ENCODE results near the gene ZNF778. TPM values are rescaled to one million over a fixed set of nuclear protein-coding genes. Genes with fewer than 3 reads are reported as not detected.
"Not testable (repeated sequence)": the region's sequence is repeated elsewhere in the genome, so short reads cannot be mapped to it uniquely, and the experiment has no call there.

The ZNF778 gene
- total RNA-seq, 3 donors from 2014 or later = 4.7 to 8.8 (median 7.2) TPM

GRCh38 chr16:89253548-89254287, 36.2 kb downstream of the ZNF778 start:
- intact Hi-C loops (cut with DNase I, micrococcal nuclease) = no loop called here
- TF ChIP-seq CTCF (IDR thresholded peaks at IDR 0.05) = no peak
- ATAC-seq (no peak), DNase-seq (no peak)
- H3K9me3 ChIP-seq = peaks cover 5% of the 10 kb centered on the region
- no peaks in the 10 kb centered on the region for H3K36me3 ChIP-seq (ENCODE audit: low read depth)
- H3K4me3 ChIP-seq = no peak overlapping the region
- H3K4me1 ChIP-seq (ENCODE audit: low read depth) = peaks cover 16% of the 10 kb centered on the region

- DNase-seq (peak; percentile 59 to 80 (median 72)), ATAC-seq (peak; percentile 93)
- Histone ChIP-seq H3K9me3 (no peaks in the 10 kb centered on the region), H3K4me3 (no peak overlapping the region), H3K4me1 (ENCODE audit: low read depth) (peaks cover 16% of the 10 kb centered on the region), H3K36me3 (ENCODE audit: low read depth) (no peaks in the 10 kb centered on the region)
- intact Hi-C loops (cut with DNase I, micrococcal nuclease) = no loop called here
- no peak for TF ChIP-seq CTCF (IDR thresholded peaks at IDR 0.05)
Measured at GRCh38 chr16:89256651-89257254, 39.2 kb downstream of the ZNF778 start.

GRCh38 chr16:89257281-89257731, 39.8 kb downstream of the ZNF778 start:
- DNase-seq = no peak
- peak; percentile 55 for ATAC-seq
- H3K4me3 ChIP-seq = no peak overlapping the region
- H3K9me3 ChIP-seq = no peaks in the 10 kb centered on the region
- peaks cover 16% of the 10 kb centered on the region for H3K4me1 ChIP-seq (ENCODE audit: low read depth)
- H3K36me3 ChIP-seq (ENCODE audit: low read depth) = no peaks in the 10 kb centered on the region
- TF ChIP-seq CTCF (IDR thresholded peaks at IDR 0.05) = no peak
- intact Hi-C loops (cut with DNase I, micrococcal nuclease) = no loop called here

- no peak overlapping the region for H3K4me3 ChIP-seq
- H3K4me1 ChIP-seq (ENCODE audit: low read depth) = peaks cover 16% of the 10 kb centered on the region
- H3K9me3 ChIP-seq = no peaks in the 10 kb centered on the region
- intact Hi-C loops (cut with DNase I, micrococcal nuclease) = no loop called here
- H3K36me3 ChIP-seq (ENCODE audit: low read depth) = no peaks in the 10 kb centered on the region
- ATAC-seq = no peak
- no peak for DNase-seq
- no peak for TF ChIP-seq CTCF (IDR thresholded peaks at IDR 0.05)
Measured at GRCh38 chr16:89257757-89258465, 40.4 kb downstream of the ZNF778 start.

- H3K9me3 ChIP-seq; H3K4me3 ChIP-seq; DNase-seq; ATAC-seq; intact Hi-C loops (cut with DNase I, micrococcal nuclease); H3K36me3 ChIP-seq (ENCODE audit: low read depth): not testable (repeated sequence)
- peaks cover 16% of the 10 kb centered on the region for H3K4me1 ChIP-seq (ENCODE audit: low read depth)
Measured at GRCh38 chr16:89259901-89260300, 42.4 kb downstream of the ZNF778 start.
